Caco-2 (cell line): ENCODE measurements around the gene PLPPR1. TPM values are rescaled to one million over a fixed set of nuclear protein-coding genes. Genes with fewer than 3 reads are reported as not detected.

ENCODE experiments used
- BruUV-seq: library from RNA; stranded (reverse); fragments of 400-500 nt; replicated peaks from 2 replicates; lab custom pipeline; 2021; lab: Mats Ljungman, UMichigan
- CTCF ChIA-PET: fragments of 300-600 bp; sonication (Branson Sonifier 250); formaldehyde crosslinking; loops from one replicate; lab custom pipeline; 2022; ENCODE audit warnings: antibody characterized with exemption; lab: Charles Lee
- POLR2A ChIA-PET: fragments of 300-600 bp; sonication (Branson Sonifier 250); formaldehyde crosslinking; loops from one replicate; lab custom pipeline; 2022; ENCODE audit warnings: antibody characterized with exemption; lab: Charles Lee
- DNase-seq, 2 experiments: peaks; one replicate each; pipeline versions ENCODE4 v3.0.0 to v3.0.0-alpha.2; 2020 to 2022
- H3K27me3 ChIP-seq: replicated peaks from 2 replicates; pipeline ENCODE4 v1.6.0; 2011; ENCODE audit warnings: low read length; ENCODE audit not compliant: control insufficient read depth, insufficient read depth
- H3K36me3 ChIP-seq: 2 replicates; pipeline ENCODE4 v1.5.1; 2011; ENCODE audit warnings: low read length; ENCODE audit not compliant: control insufficient read depth, insufficient read depth
- H3K4me1 ChIP-seq: fragments of 250-450 bp; sonication (Bioruptor Pico); 2 replicates; pipeline ENCODE4 v1.5.1; 2020; ENCODE audit warnings: mild to moderate bottlenecking
- H3K4me3 ChIP-seq: 2 replicates; pipeline ENCODE4 v1.5.1; 2011; ENCODE audit warnings: low read depth, mild to moderate bottlenecking, control low read depth, low read length
- H3K9me3 ChIP-seq: fragments of 250-450 bp; sonication (Bioruptor Pico); 2 replicates; pipeline ENCODE4 v1.5.1; 2020; ENCODE audit warnings: mild to moderate bottlenecking, moderate library complexity
- H3K27ac Mint-ChIP-seq: one replicate; pipeline ENCODE4 v1.8.0; 2022; ENCODE audit warnings: mixed read lengths; ENCODE audit not compliant: unreplicated experiment
- H3K27me3 Mint-ChIP-seq: one replicate; pipeline ENCODE4 v1.8.0; 2022; ENCODE audit warnings: mixed read lengths; ENCODE audit not compliant: insufficient read depth, unreplicated experiment
- H3K36me3 Mint-ChIP-seq: one replicate; pipeline ENCODE4 v1.8.0; 2022; ENCODE audit warnings: mild to moderate bottlenecking, mixed read lengths; ENCODE audit not compliant: insufficient read depth, unreplicated experiment
- H3K4me1 Mint-ChIP-seq: one replicate; pipeline ENCODE4 v1.8.0; 2022; ENCODE audit warnings: low read depth, mixed read lengths; ENCODE audit not compliant: unreplicated experiment
- H3K4me3 Mint-ChIP-seq: one replicate; pipeline ENCODE4 v1.8.0; 2022; ENCODE audit warnings: mild to moderate bottlenecking, moderate library complexity, mixed read lengths; ENCODE audit not compliant: unreplicated experiment
- H3K9me3 Mint-ChIP-seq: one replicate; pipeline ENCODE4 v1.8.0; 2022; ENCODE audit warnings: mixed read lengths; ENCODE audit not compliant: unreplicated experiment
- intact Hi-C: fragments of 100-400 bp; cut with micrococcal nuclease; formaldehyde crosslinking; loops from one replicate; pipeline ENCODE4 v1.10.0; 2022; ENCODE audit not compliant: unreplicated experiment
- total RNA-seq: library from RNA; stranded (reverse); gene quantifications from 2 replicates; pipeline ENCODE4 v1.2.3, GENCODE V29; 2022
- TF ChIP-seq, protein P1 (sequence below), 2 experiments: fragments of 200-600 bp in 1 of 2; IDR thresholded peaks; 1 replicate in 1 of 2; 2 replicates in 1 of 2; pipeline versions ENCODE4 v1.5.1 to v1.8.0; 2011 to 2022; ENCODE audit warnings: antibody characterized with exemption in 1 of 2, control low read depth in 1 of 2, inconsistent platforms in 1 of 2, low read depth in 1 of 2, low read length in 1 of 2, mild to moderate bottlenecking in 1 of 2, moderate library complexity in 1 of 2; ENCODE audit not compliant: insufficient read depth in 1 of 2, severe bottlenecking in 1 of 2, unreplicated experiment in 1 of 2

Gene PLPPR1
- total RNA-seq, 1 experiment from 2014 or later, result not detected

DNA sequence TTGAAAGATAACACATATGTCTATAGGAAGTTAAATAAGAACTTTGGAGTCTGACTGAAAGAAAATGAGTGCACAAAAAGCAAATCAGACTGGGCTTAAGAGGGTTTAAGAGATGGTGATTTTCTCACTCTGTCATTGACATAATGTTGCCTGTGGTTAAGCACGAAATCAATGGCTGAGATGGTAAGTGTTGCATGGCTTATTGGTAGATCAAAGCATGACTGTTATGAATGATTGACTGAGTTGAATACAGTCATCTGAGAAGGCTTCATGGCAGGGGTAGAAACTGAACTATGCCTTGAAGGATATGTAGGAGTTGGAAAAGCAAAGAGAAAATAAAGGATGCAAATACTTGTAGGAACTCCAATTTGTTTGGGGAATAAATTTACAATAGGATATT is 136.6 kb downstream of the PLPPR1 start:
- Histone ChIP-seq H3K36me3 (no peaks in the 10 kb centered on the region), H3K9me3 (no peaks in the 10 kb centered on the region), H3K4me1 (no peaks in the 10 kb centered on the region), H3K27me3 (no peaks in the 10 kb centered on the region; the same call in 1 of the 2 replicates), H3K4me3 (no peak overlapping the region)
- Mint-ChIP-seq H3K4me3 (no peak overlapping the region), H3K4me1 (no peaks in the 10 kb centered on the region), H3K27ac (no peak overlapping the region), H3K9me3 (no peaks in the 10 kb centered on the region), H3K36me3 (no peaks in the 10 kb centered on the region), H3K27me3 (no peaks in the 10 kb centered on the region)
- intact Hi-C loops, result no loop called here
- CTCF ChIA-PET, result no interaction called here
- TF ChIP-seq, protein P1, sequence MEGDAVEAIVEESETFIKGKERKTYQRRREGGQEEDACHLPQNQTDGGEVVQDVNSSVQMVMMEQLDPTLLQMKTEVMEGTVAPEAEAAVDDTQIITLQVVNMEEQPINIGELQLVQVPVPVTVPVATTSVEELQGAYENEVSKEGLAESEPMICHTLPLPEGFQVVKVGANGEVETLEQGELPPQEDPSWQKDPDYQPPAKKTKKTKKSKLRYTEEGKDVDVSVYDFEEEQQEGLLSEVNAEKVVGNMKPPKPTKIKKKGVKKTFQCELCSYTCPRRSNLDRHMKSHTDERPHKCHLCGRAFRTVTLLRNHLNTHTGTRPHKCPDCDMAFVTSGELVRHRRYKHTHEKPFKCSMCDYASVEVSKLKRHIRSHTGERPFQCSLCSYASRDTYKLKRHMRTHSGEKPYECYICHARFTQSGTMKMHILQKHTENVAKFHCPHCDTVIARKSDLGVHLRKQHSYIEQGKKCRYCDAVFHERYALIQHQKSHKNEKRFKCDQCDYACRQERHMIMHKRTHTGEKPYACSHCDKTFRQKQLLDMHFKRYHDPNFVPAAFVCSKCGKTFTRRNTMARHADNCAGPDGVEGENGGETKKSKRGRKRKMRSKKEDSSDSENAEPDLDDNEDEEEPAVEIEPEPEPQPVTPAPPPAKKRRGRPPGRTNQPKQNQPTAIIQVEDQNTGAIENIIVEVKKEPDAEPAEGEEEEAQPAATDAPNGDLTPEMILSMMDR (IDR thresholded peaks at IDR 0.05; ENCODE audit: insufficient read depth in 1 of 2, low read depth in 1 of 2, low read length in 1 of 2, severe bottlenecking in 1 of 2, unreplicated experiment in 1 of 2), result no peak
- DNase-seq, result no peak
- POLR2A ChIA-PET, result no interaction called here
- BruUV-seq, result no TSS peak

DNA sequence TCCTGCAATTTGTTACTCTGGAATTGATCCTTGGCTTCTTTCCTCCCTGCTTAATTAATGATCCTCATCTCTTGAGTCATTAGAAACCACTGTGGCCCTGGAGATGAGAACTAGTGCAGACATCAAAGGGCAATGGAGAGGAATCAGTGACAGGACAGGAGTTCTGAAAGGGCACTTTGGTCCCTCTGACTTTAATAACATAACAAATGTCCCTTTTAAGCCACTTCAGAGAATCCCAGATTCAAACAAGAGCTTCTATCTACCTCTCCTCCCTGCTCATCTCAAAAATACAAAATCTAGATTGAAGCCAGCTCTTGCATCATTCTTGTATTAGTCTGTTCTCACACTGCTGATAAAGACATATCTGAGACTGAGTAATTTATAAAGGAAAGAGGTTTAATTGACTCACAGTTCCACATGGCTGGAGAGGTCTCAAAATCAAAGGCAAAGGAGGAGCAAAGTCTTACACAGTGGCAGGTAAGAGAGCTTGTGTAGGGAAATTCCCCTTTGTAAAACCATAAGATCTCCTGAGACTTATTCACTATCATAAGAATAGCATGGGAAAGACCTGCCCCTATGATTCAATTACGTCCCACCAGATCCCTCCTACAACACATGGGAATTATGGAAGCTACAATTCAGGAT is 139.1 kb downstream of the PLPPR1 start:
- no peaks in the 10 kb centered on the region for H3K27me3 Mint-ChIP-seq
- POLR2A ChIA-PET, result no interaction called here
- intact Hi-C loops, result no loop called here
- no peak for DNase-seq
- no peaks in the 10 kb centered on the region for H3K36me3 Mint-ChIP-seq
- TF ChIP-seq, protein P1 (IDR thresholded peaks at IDR 0.05; ENCODE audit: insufficient read depth in 1 of 2, low read depth in 1 of 2, low read length in 1 of 2, severe bottlenecking in 1 of 2, unreplicated experiment in 1 of 2), result no peak
- CTCF ChIA-PET, result no interaction called here
- BruUV-seq, result no TSS peak
- no peak overlapping the region for H3K4me3 Mint-ChIP-seq
- Histone ChIP-seq H3K36me3 (no peaks in the 10 kb centered on the region), H3K27me3 (no peaks in the 10 kb centered on the region; the same call in 1 of the 2 replicates), H3K9me3 (no peaks in the 10 kb centered on the region), H3K4me3 (no peak overlapping the region), H3K4me1 (no peaks in the 10 kb centered on the region)
- H3K27ac Mint-ChIP-seq, result no peak overlapping the region
- H3K4me1 Mint-ChIP-seq, result no peaks in the 10 kb centered on the region
- no peaks in the 10 kb centered on the region for H3K9me3 Mint-ChIP-seq

DNA sequence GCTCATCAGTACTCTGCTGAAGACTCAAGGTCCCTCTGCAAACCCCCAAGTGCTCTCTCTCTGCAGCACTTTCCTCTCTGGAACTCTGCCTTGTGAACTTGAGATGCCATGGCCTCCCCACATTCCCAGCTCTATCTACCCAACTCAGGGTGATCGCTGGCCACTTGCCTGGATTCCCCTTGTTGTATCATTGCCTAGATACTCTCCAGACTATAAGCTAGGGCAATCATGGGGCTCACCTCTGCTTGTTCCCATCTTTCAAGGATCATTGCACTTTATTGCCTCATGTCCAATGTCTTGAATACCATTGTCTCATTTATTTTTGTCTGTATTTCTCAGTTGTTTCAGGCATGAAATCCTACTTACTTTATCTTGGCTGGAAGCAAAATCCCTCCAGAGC is 144.1 kb downstream of the PLPPR1 start:
- no peaks in the 10 kb centered on the region for H3K4me1 ChIP-seq
- H3K27me3 Mint-ChIP-seq, result no peaks in the 10 kb centered on the region
- no peaks in the 10 kb centered on the region for H3K27me3 ChIP-seq
- TF ChIP-seq, protein P1 (IDR thresholded peaks at IDR 0.05; ENCODE audit: insufficient read depth in 1 of 2, low read depth in 1 of 2, low read length in 1 of 2, severe bottlenecking in 1 of 2, unreplicated experiment in 1 of 2), result no peak
- intact Hi-C loops, result no loop called here
- no peak overlapping the region for H3K27ac Mint-ChIP-seq
- CTCF ChIA-PET, result no interaction called here
- no TSS peak for BruUV-seq
- no peaks in the 10 kb centered on the region for H3K36me3 ChIP-seq
- no peak for DNase-seq
- H3K4me3 ChIP-seq, result no peak overlapping the region
- no peaks in the 10 kb centered on the region for H3K4me1 Mint-ChIP-seq
- H3K4me3 Mint-ChIP-seq, result no peak overlapping the region
- no peaks in the 10 kb centered on the region for H3K9me3 Mint-ChIP-seq
- H3K9me3 ChIP-seq, result 0 out of 2 replicates have a peak, but pooled peaks cover 3% of the 10 kb centered on the region
- H3K36me3 Mint-ChIP-seq, result no peaks in the 10 kb centered on the region
- POLR2A ChIA-PET, result no interaction called here
